GM21619 (cell line): ENCODE data around the gene CNOT11.

ENCODE experiments used
- ATAC-seq: cut with Tn5 transposase; IDR thresholded peaks from one replicate; pipeline ENCODE4 v1.9.1; 2021; ENCODE audit not compliant: unreplicated experiment

Gene CNOT11

DNA sequence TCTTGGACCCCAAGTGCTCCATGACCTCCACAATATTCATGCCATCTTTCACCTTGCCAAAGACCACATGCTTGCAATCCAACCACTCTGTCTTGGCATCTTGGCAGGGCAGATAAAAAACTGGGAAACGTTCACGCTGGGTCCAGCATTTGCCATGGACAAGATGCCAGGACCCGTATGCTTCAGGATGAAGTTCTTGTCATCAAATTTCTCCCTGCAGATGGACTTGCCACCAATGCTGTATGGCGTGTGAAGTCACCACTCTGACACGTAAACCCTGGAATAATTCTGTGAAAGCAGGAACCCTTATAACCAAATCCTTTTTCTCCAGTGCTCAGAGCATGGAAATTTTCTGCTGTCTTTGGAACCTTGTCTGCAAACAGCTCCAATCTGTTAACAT, 21.5 kb downstream of the CNOT11 start:
- no peak for ATAC-seq

GRCh38 chr2:101277111-101277510, 24.4 kb downstream of the CNOT11 start:
- no peak for ATAC-seq

- no peak for ATAC-seq
Observed at GRCh38 chr2:101278925-101279324, 26.2 kb downstream of the CNOT11 start.

GRCh38 chr2:101281482-101281881, 28.8 kb downstream of the CNOT11 start:
- ATAC-seq, result no peak

DNA sequence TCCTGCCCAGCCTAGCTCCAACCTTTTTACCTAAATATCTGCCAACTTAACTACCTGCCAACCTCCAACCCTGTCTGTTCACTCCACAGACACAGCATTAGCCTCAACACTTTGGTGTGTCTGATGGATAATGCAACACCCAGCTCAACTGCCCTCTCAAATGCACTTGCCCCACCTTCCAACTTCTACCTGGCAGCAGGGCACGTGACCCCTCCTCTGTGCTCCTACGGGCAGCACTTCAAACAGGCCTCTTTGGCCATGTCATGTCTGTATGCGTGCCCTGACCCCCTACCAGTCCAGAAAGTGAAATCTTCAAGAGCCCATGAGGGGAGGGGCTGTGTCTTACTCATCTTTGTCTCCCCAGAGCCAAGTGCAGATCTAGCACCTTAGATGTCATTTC, 30.3 kb downstream of the CNOT11 start:
- ATAC-seq, result no peak

GRCh38 chr2:101286684-101287083, 34.0 kb downstream of the CNOT11 start:
- no peak for ATAC-seq

DNA sequence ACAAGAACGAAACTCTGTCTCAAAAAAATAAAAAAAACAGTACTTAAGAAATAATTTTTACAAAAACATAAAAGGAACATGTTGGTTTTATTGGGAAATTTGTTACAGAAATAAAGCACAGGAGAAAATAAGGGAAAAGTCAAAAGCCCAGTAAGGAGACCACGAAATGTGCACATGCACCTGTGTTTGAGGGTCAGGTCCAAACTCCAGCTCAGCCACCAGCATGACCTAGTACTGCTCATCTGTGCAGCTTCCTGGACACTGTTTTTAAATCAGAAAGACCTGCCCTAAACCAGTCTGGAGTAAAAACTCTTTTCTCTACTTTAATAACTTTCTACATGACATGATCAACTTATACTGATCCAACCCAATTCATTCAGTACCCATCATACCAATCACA, 34.6 kb downstream of the CNOT11 start:
- no peak for ATAC-seq

GRCh38 chr2:101290711-101291110, 38.0 kb downstream of the CNOT11 start:
- ATAC-seq, result no peak

GRCh38 chr2:101291973-101292372, 39.3 kb downstream of the CNOT11 start:
- no peak for ATAC-seq

GRCh38 chr2:101293544-101293943, 40.9 kb downstream of the CNOT11 start:
- no peak for ATAC-seq

GRCh38 chr2:101294861-101295260, 42.2 kb downstream of the CNOT11 start:
- ATAC-seq, result no peak

DNA sequence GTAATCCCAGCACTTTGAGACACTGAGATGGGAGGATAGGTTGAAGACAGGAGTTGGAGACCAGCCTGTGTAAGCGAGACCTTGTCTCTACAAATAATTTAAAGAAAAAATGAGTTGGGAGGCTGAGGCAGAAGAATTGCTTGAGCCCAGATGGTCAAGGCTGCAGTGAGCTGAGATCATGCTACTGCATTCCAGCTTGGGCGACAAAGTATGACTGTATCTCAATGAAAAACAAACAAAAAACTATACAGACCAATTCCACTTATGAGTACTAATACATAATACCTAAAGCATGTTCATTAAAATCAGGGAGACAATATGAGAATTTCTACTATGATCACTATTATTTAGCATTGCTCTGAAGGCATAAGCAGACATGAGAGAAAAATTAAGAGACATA, 43.2 kb downstream of the CNOT11 start:
- ATAC-seq, result no peak

DNA sequence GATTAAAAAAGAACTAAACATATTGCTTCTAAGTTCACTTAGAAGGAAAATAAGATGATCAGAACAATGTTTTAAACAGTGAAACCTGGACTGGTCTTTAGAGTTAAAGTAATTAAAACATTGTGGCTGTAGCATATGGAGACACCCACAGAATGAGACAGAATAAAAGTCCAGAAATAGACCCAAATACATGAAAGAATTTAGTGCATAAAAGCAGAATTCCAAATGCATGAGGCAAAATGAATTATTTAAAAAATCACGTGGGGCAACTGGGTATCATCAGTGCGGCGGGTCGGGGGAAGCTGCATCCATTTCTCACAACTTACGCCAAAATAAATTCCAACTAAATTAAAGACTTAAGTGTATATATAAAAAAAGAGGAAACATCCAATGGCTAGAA, 43.7 kb downstream of the CNOT11 start:
- ATAC-seq, result no peak

GRCh38 chr2:101297383-101297782, 44.7 kb downstream of the CNOT11 start:
- no peak for ATAC-seq

- ATAC-seq, result no peak
Observed at GRCh38 chr2:101299604-101300003, 46.9 kb downstream of the CNOT11 start.

- no peak for ATAC-seq
Observed at GRCh38 chr2:101300164-101300563, 47.5 kb downstream of the CNOT11 start.

DNA sequence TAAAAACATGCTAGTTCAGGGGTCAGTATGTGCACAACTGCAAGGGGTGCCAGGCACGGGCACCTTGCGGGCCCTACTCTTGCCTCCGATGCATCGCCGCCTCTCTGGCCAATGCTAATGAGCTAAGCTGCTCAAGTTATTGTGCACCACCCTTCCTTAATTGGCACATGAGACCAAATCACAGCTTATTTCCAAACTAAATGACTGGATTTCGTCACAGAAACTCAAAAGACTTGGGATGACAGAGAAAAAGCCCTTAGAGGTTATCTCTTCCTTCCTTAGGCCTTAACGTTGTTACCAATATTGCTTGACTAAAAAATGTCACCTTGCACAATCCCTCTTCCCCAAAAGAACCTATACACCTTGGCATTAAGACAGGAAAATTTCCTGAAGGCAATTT, 48.1 kb downstream of the CNOT11 start:
- no peak for ATAC-seq

- ATAC-seq, result no peak
Observed at GRCh38 chr2:101302016-101302415, 49.3 kb downstream of the CNOT11 start.

- no peak for ATAC-seq
Observed at GRCh38 chr2:101303688-101304087, 51.0 kb downstream of the CNOT11 start.

DNA sequence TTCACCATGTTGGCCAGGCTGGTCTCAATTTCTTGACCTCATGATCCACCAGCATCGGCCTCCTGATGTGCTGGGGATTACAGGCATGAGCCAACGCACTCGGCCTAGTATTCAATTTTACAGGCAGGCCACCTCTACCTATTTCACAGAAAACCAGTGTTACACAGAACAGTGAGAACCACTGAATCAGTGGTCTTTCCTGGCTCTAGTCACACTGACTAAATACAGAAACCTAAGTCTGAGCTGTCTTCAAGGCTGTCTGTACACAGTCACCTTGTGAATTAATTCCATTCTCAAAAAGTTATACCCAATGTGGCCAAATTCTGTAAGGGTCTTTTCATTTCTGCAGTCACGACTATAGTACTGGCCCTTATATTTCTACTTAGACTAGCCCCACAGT, 52.3 kb downstream of the CNOT11 start:
- ATAC-seq, result no peak

DNA sequence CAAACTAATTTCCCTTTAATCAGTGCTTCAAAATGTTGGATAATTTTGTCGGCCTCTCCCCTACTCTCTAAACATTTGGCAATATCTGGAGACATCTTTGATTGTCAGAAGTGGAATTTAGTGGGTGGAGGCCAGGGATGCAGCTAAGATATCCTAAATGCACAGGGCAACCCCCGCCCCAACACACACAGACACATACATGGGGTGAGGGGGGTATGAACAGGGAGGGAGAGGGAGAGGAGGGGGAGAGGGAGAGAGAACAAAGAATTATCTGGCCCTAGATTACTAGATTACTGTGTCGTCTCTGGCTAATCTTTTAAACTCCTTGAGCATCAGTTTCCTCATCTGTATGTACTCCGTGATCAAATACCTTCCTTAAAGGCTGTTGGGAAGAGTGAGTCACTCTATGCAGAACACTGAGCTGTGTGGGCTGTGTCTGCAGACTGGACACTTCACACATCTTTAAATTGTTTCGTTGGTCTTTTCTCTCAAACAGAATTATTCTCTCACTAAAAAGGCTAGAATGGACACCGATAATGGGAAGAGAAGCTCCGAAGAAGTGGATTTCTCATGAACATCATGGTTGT, 52.9 kb downstream of the CNOT11 start:
- ATAC-seq, result no peak

DNA sequence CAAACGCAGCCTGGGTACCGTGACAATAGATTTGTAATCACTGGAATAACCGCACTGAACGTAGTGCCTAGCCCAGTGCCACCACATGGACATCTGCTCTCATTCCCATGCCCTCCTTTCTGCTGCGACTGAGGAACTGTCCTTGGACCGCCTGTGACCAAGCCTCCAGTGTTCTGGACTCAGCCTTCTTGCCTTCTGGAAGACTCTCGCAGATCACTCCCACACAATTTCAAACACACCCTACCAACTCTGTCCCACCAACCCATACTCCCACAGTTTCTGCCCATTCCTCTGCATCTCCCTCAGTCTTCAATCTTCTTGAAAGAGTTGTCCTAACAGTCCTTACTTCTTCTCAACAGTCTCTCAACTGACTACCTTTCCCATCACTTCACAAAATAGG, 53.7 kb downstream of the CNOT11 start:
- no peak for ATAC-seq

DNA sequence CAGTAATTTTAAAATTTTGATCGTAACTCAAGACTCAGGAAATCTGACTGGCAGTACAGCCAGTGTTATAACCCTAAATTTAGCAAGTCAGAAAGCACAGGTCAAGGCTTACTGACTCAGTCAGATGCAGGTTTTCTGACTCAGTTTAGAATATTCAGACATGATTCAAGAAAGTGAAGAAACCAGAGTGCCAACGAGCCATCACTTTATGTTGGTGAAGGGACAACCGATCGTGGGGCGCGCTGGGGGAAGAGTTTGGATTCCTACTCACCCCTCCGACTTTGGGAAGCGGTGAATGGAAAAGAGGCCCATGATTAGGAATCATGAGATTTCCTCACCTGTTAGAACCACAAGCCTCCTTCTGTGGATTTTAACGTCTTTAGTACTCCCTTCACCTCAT, 54.8 kb downstream of the CNOT11 start:
- ATAC-seq, result no peak
